Right renal pelvis (tissue), 4 donors: ENCODE data around the gene DPYSL4. TPM values are rescaled to one million over a fixed set of nuclear protein-coding genes. Genes with fewer than 3 reads are reported as not detected.
"Not testable (repeated sequence)": the region's sequence is repeated elsewhere in the genome, so short reads cannot be mapped to it uniquely, and the experiment has no call there.

ENCODE experiments used
- DNase-seq, 4 donors: peaks; one replicate each; pipeline ENCODE4 v3.0.0-alpha.2; 2013; ENCODE audit warnings: low read depth in 4 of 4, low spot score in 3 of 4, missing footprints in 1 of 4
- polyA plus RNA-seq, 4 donors: library from polyadenylated mRNA; unstranded; fragments of 120-200 nt; gene quantifications; one replicate each; pipeline ENCODE4 v1.2.1, GENCODE V29; 2013; ENCODE audit not compliant: insufficient read length in 4 of 4

DPYSL4 gene
- polyA plus RNA-seq, 4 donors, result 12.2 to 22.5 (median 15.0) TPM

GRCh38 chr10:132149271-132149670 lies 37.5 kb upstream of the DPYSL4 start:
- DNase-seq, result no peak

GRCh38 chr10:132149917-132150316 lies 36.8 kb upstream of the DPYSL4 start:
- no peak for DNase-seq

GRCh38 chr10:132150777-132151176 lies 36.0 kb upstream of the DPYSL4 start:
- no peak for DNase-seq

- no peak for DNase-seq
These were observed 35.3 kb upstream of the DPYSL4 start for GRCh38 chr10:132151286-132151950.

- no peak for DNase-seq
These were observed 34.7 kb upstream of the DPYSL4 start for GRCh38 chr10:132151951-132152505.

- DNase-seq, result no peak
These were observed 33.7 kb upstream of the DPYSL4 start for GRCh38 chr10:132152896-132153580.

- no peak for DNase-seq
These were observed 33.0 kb upstream of the DPYSL4 start for GRCh38 chr10:132153616-132154217.

GRCh38 chr10:132154440-132154839 lies 32.3 kb upstream of the DPYSL4 start:
- DNase-seq, result no peak

GRCh38 chr10:132154931-132155330 lies 31.8 kb upstream of the DPYSL4 start:
- DNase-seq, result no peak

- no peak for DNase-seq
These were observed 30.9 kb upstream of the DPYSL4 start for GRCh38 chr10:132155723-132156381.

GRCh38 chr10:132156382-132156781 lies 30.4 kb upstream of the DPYSL4 start:
- DNase-seq, result no peak

GRCh38 chr10:132157101-132157500 lies 29.6 kb upstream of the DPYSL4 start:
- DNase-seq, result no peak

GRCh38 chr10:132158122-132158741 lies 28.5 kb upstream of the DPYSL4 start:
- no peak for DNase-seq

GRCh38 chr10:132158823-132159222 lies 27.9 kb upstream of the DPYSL4 start:
- no peak for DNase-seq

GRCh38 chr10:132159302-132160230 lies 27.2 kb upstream of the DPYSL4 start:
- not testable (repeated sequence) for DNase-seq

- not testable (repeated sequence) for DNase-seq
These were observed 26.5 kb upstream of the DPYSL4 start for GRCh38 chr10:132160231-132160630.

GRCh38 chr10:132160834-132161622 lies 25.7 kb upstream of the DPYSL4 start:
- DNase-seq, result not testable (repeated sequence)

- no peak for DNase-seq
These were observed 24.7 kb upstream of the DPYSL4 start for GRCh38 chr10:132162021-132162531.
